ENCODE results near the gene MRPL36.

The MRPL36 gene

GRCh38 chr5:1749346-1750124 lies 50.1 kb downstream of the MRPL36 start:
- no peak for DNase-seq (ENCODE audit: low read depth)

- no peak for DNase-seq (ENCODE audit: low read depth)
Observed at GRCh38 chr5:1748845-1749244, 50.8 kb downstream of the MRPL36 start.

All from HS-5 (cell line).